ENCODE measurements around the gene SKIC2.
A peak's percentile ranks its signal among the peaks of the same experiment; 100 is the strongest.

SKIC2 gene

GRCh38 chr6:31945507-31946369 is 13.2 kb upstream of the SKIC2 start, which contains the start of gene CFB:
Gene CFB (plus strand): TSS chr6:31946095. CDS start chr6:31946222, 127 bp downstream.
- DNase-seq: no peak

DNA sequence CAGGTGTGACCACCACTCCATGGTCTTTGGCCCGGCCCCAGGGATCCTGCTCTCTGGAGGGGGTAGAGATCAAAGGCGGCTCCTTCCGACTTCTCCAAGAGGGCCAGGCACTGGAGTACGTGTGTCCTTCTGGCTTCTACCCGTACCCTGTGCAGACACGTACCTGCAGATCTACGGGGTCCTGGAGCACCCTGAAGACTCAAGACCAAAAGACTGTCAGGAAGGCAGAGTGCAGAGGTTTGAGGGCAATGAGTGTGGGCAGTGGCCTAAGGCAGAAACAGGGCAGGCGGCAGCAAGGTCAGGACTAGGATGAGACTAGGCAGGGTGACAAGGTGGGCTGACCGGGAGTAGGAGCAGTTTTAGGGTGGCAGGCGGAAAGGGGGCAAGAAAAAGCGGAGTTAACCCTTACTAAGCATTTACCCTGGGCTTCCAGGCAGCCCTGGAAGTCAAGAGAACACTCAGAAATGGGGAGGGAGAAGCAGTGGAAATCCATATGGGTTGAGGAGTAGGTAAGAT is 12.5 kb upstream of the SKIC2 start:
- DNase-seq: no peak

GRCh38 chr6:31947070-31947675 is 11.8 kb upstream of the SKIC2 start:
- DNase-seq: no peak

DNA sequence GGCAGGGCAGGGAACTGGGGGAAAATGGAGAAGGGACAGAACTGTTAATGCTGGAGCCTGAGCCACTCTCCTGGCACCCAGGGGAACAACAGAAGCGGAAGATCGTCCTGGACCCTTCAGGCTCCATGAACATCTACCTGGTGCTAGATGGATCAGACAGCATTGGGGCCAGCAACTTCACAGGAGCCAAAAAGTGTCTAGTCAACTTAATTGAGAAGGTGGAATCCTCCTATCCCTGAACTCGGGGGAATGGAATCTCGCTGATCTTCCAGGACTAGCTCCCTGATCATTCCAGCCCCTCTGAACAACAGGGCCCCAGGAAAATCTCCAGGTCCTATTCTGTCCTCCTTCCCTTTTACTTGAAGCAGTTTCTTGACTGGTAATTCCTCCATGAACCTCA is 11.1 kb upstream of the SKIC2 start:
- no peak for DNase-seq

DNA sequence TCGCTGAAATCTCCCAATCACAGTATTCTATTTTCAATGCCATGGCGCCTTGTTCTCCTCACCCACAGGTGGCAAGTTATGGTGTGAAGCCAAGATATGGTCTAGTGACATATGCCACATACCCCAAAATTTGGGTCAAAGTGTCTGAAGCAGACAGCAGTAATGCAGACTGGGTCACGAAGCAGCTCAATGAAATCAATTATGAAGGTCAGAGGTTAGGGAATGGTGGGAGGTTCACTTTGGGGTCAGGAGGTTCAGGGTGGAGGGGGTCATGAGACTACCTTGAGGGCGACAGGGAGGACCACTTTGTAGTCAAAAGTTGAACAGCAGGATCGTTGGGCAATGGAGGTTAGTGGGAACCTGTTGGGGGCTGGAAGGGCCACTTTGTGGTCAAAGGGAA is 10.7 kb upstream of the SKIC2 start:
- no peak for DNase-seq

GRCh38 chr6:31948753-31949413 is 10.1 kb upstream of the SKIC2 start:
- no peak for DNase-seq

- DNase-seq: no peak
Observed at GRCh38 chr6:31949926-31950548, 8.9 kb upstream of the SKIC2 start.

GRCh38 chr6:31952140-31952805 is 6.7 kb upstream of the SKIC2 start:
- peak; percentile 35 to 47 for DNase-seq

GRCh38 chr6:31952890-31953289 is 6.1 kb upstream of the SKIC2 start:
- no peak for DNase-seq

DNA sequence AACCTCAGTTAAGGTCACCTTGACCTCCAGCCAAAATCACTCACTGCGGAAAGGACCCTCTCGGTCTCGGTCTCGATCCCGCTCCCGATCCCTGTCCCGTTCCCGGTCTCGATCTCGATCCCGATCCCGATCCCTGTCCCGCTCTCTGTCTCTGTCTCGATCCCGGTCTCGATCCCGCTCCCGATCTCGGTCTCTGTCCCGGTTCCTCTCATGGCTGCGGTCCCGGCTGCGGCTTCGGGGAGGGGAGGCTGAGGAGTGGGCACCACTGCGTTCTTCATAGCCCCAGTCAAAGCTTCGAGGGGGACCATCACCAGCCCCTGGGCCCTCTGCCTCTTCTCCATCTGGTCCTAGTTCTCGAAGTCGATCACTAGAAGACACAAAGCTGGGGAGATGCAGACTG is 4.5 kb upstream of the SKIC2 start:
- DNase-seq: no peak

DNA sequence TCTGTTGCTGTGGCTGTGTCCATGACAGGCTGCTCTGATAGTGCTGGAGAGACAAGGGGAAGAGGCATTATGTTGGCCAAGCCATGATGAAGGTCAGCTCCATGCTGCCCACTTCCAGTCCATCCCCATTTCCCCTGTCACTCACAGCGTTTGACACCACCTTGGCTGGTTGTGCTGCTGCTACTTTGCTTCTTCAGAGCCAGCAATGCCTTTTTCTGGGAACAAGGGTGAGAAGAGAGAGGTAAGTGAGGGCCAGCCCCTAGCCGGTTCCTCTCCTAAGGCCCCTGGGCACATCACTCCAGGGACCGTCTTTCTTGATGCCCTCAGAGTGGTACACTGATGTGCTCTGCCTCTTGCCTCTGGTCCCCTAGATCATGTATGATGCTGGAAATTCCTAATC is 2.2 kb upstream of the SKIC2 start:
- no peak for DNase-seq

GRCh38 chr6:31958412-31958740 is 599 bp upstream of the SKIC2 start:
- no peak for DNase-seq

DNA sequence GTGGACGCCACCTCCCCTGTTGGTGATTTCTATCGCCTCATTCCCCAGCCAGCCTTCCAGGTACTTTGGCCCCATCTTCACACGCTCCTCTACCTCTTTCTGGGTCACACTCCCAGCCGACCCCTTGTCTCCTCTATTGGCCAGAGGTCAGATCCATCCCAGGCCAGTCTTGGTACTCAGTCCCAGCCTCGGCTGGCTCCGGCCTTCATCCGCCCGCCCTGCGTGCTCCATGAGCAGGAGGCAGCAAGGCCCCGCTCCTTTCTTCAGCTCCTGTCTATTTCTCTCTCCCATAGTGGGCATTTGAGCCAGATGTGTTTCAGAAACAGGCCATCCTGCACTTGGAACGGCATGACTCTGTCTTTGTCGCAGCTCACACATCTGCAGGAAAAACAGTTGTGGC is 2.6 kb downstream of the SKIC2 start:
- no peak for DNase-seq

DNA sequence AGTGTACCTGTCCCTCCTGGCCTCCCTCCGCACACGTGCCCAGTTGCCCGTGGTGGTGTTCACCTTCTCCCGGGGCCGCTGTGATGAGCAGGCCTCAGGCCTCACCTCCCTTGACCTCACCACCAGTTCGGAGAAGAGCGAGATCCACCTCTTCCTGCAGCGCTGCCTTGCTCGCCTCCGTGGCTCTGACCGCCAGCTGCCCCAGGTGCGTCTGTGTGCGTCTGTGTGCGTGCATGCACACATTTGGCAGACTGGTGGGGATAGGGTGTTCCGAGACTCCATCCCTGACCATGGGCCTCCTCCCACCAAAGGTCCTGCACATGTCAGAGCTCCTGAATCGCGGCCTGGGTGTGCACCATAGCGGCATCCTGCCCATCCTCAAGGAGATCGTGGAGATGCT is 4.9 kb downstream of the SKIC2 start:
- DNase-seq: no peak

DNA sequence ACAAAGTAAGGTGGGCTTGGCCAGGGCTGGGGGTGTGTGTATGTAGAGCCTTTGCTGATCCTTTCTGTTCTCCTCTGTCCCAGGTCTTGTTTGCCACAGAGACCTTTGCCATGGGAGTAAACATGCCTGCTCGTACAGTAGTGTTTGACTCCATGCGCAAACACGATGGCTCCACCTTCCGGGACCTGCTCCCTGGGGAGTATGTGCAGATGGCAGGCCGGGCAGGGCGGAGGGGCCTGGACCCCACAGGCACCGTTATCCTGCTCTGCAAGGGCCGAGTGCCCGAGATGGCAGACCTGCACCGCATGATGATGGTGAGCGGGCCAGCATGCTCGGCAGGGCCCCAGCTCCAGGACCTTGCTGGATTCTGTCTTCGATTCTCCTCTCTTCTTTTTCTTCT is 6.7 kb downstream of the SKIC2 start:
- no peak for DNase-seq

DNA sequence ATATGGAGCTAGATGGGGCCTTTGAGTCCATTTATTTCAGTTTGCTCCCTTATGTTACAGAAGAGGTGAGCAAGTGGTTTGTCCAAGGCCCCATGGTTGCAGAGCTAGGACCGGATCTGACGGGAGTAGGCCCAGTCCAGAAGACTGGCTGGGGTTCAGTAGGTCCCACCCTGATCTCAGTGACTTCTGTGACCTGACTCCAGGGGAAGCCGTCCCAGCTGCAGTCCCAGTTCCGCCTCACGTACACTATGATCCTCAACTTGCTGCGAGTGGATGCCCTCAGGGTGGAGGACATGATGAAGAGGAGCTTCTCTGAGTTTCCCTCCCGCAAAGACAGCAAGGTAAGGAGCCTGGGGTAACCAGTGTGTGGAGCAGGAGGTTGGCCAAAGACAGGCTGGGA is 7.5 kb downstream of the SKIC2 start:
- no peak for DNase-seq

GRCh38 chr6:31966997-31967925 is 8.3 kb downstream of the SKIC2 start:
- DNase-seq: no peak

DNA sequence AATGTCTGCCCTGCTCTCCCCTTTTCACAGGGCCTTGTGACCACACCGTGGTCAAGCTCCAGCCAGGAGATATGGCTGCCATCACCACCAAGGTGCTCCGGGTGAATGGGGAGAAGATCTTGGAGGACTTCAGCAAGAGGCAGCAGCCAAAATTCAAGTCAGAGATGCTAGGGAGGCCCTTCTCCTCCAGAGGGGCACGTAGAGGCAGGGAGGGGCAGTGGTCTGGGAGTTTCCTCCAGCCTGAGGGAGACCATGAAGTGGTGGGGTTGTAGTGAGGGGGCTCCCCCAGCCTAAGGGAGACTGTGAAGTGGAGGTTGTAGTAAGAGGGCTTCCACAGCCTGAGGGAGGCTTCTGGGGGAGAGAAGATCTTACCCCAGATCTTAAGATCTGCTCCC is 8.9 kb downstream of the SKIC2 start:
- DNase-seq: no peak

DNA sequence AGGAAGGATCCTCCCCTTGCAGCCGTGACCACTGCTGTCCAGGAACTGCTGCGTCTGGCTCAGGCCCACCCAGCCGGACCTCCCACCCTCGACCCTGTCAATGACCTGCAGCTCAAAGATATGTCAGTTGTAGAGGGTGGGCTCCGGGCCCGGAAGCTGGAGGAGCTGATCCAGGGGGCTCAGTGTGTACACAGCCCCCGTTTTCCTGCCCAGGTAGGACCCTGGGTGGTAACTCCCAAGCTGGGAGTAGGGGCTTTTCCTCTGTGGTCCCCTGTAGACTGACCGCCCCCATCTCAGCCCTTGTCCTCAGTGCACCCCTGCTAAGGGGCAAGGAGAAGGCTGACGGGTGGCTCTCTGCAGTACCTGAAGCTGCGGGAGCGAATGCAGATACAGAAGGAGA is 9.4 kb downstream of the SKIC2 start:
- no peak for DNase-seq

GRCh38 chr6:31968791-31969711 is 10.1 kb downstream of the SKIC2 start:
- no peak for DNase-seq

All from SHP77 (cell line).